A549 (cell line): ENCODE data around the gene MOV10L1. TPM values are rescaled to one million over a fixed set of nuclear protein-coding genes. Genes with fewer than 3 reads are reported as not detected.

Experiments used
- ATAC-seq, 2 experiments: fragments of 200-7000 bp in 1 of 2; fragments of >200 bp in 1 of 2; cut with Nextera tagmentation in 1 of 2; cut with Tn5 transposase in 1 of 2; 3 replicates each; pipeline versions ENCODE4 v1.8.0 to v1.9.1; 2018 to 2020; ENCODE audit warnings: mild to moderate bottlenecking in 1 of 2, moderate library complexity in 1 of 2
- CTCF ChIA-PET: fragments of 300-600 bp; sonication (Branson Sonifier 250); formaldehyde crosslinking; extraction: SDS; loops from one replicate; lab custom pipeline; 2021; ENCODE audit warnings: antibody characterized with exemption, inconsistent platforms; lab: Yijun Ruan, JAX
- POLR2A ChIA-PET: fragments of 350-600 bp; formaldehyde crosslinking; extraction: SDS; loops from one replicate; lab custom pipeline; 2021; ENCODE audit warnings: antibody characterized with exemption, inconsistent platforms; lab: Yijun Ruan, JAX
- DNase-seq, 2 experiments: peaks; one replicate each; pipeline versions ENCODE4 v3.0.0 to v3.0.0-alpha.2; 2011 to 2016; ENCODE audit warnings: low read depth in 1 of 2, low spot score in 1 of 2
- FAIRE-seq: peaks from 2 replicates; lab custom pipeline; 2011; peaks lifted over from hg19 to GRCh38; lab: Jason Lieb, UNC
- H3K27ac ChIP-seq, 2 experiments: fragments of >200 bp; sonication (Bioruptor Twin); formaldehyde crosslinking; 3 replicates each; pipeline ENCODE4 v1.5.1; 2016 to 2017
- H3K4me1 ChIP-seq: fragments of >200 bp; sonication (Bioruptor Twin); formaldehyde crosslinking; 3 replicates; pipeline ENCODE4 v1.6.1; 2016
- H3K4me2 ChIP-seq: fragments of >200 bp; sonication (Bioruptor Twin); formaldehyde crosslinking; 3 replicates; pipeline ENCODE4 v1.6.1; 2016
- H3K4me3 ChIP-seq: fragments of >200 bp; sonication (Bioruptor Twin); formaldehyde crosslinking; 3 replicates; pipeline ENCODE4 v1.5.1; 2016
- H3K9me3 ChIP-seq: fragments of >200 bp; sonication (Bioruptor Twin); formaldehyde crosslinking; 3 replicates; pipeline ENCODE4 v1.6.1; 2016
- ATOH8 ChIP-seq: fragments of 250-450 bp; sonication (Bioruptor Pico); IDR thresholded peaks from 2 replicates; pipeline ENCODE4 v1.5.0; 2020; ENCODE audit warnings: low read depth, mild to moderate bottlenecking, moderate library complexity
- BCL3 ChIP-seq: fragments of >200 bp; sonication (Bioruptor Twin); formaldehyde crosslinking; IDR thresholded peaks from 3 replicates; pipeline ENCODE4 v1.6.1; 2016
- BHLHE40 ChIP-seq: IDR thresholded peaks from 2 replicates; pipeline ENCODE4 v1.6.1; 2012; ENCODE audit warnings: low read depth, low read length, inconsistent platforms
- CEBPB ChIP-seq, 2 experiments: fragments of >200 bp in 1 of 2; sonication (Bioruptor Twin) in 1 of 2; formaldehyde crosslinking in 1 of 2; IDR thresholded peaks; 2 replicates each; pipeline ENCODE4 v1.6.1; 2012 to 2016
- CTCF ChIP-seq: fragments of >200 bp; sonication (Bioruptor Twin); formaldehyde crosslinking; IDR thresholded peaks from 3 replicates; pipeline ENCODE4 v1.5.1; 2016
- FOSL2 ChIP-seq, 2 experiments: fragments of 450-650 bp in 1 of 2; fragments of >200 bp in 1 of 2; sonication (Bioruptor Twin) in 1 of 2; formaldehyde crosslinking; IDR thresholded peaks; 2 replicates each; pipeline versions ENCODE4 v1.5.0 to v1.6.1; 2016 to 2020; ENCODE audit warnings: mild to moderate bottlenecking in 1 of 2, moderate library complexity in 1 of 2
- FOXS1 ChIP-seq: fragments of 250-450 bp; sonication (Bioruptor Pico); IDR thresholded peaks from 2 replicates; pipeline ENCODE4 v1.5.0; 2020; ENCODE audit warnings: mild to moderate bottlenecking, moderate library complexity
- HOXB5 ChIP-seq: fragments of 250-450 bp; sonication (Bioruptor Pico); IDR thresholded peaks from 2 replicates; pipeline ENCODE4 v1.5.0; 2020; ENCODE audit warnings: mild to moderate bottlenecking, moderate library complexity
- JUN ChIP-seq, 2 experiments: fragments of >200 bp; sonication (Bioruptor Twin); formaldehyde crosslinking; IDR thresholded peaks; 2 replicates in 1 of 2; 3 replicates in 1 of 2; pipeline ENCODE4 v1.6.1; 2016 to 2017
- KDM1A ChIP-seq: fragments of 200-600 bp; sonication (generic); IDR thresholded peaks from 2 replicates; pipeline ENCODE4 v1.6.1; 2016; ENCODE audit warnings: low read depth, mild to moderate bottlenecking
- MAFK ChIP-seq: fragments of 450-650 bp; IDR thresholded peaks from 2 replicates; pipeline ENCODE4 v1.6.1; 2014; ENCODE audit not compliant: partially characterized antibody
- MAX ChIP-seq: IDR thresholded peaks from 2 replicates; pipeline ENCODE4 v1.6.1; 2012
- NR3C1 ChIP-seq: fragments of >200 bp; sonication (Bioruptor Twin); formaldehyde crosslinking; IDR thresholded peaks from 3 replicates; pipeline ENCODE4 v1.6.1; 2017
- PBX3 ChIP-seq: IDR thresholded peaks from 2 replicates; pipeline ENCODE4 v1.6.1; 2012
- REST ChIP-seq: fragments of 200-600 bp; sonication (generic); IDR thresholded peaks from 2 replicates; pipeline ENCODE4 v1.6.1; 2016; ENCODE audit warnings: antibody characterized with exemption, mild to moderate bottlenecking, moderate library complexity
- RFX5 ChIP-seq: fragments of 450-650 bp; IDR thresholded peaks from 2 replicates; pipeline ENCODE4 v1.7.1; 2014; ENCODE audit warnings: antibody characterized with exemption, mild to moderate bottlenecking, moderate library complexity
- RNF2 ChIP-seq: fragments of 200-600 bp; sonication (generic); IDR thresholded peaks from 2 replicates; pipeline ENCODE4 v1.6.1; 2016; ENCODE audit warnings: low read depth, mild to moderate bottlenecking, antibody characterized with exemption, moderate library complexity, borderline replicate concordance
- SMC3 ChIP-seq: fragments of >200 bp; sonication (Bioruptor Twin); formaldehyde crosslinking; IDR thresholded peaks from 3 replicates; pipeline ENCODE4 v1.6.1; 2018; ENCODE audit warnings: inconsistent platforms
- SREBF2 ChIP-seq: fragments of 450-650 bp; IDR thresholded peaks from 2 replicates; pipeline ENCODE4 v1.6.1; 2014; ENCODE audit warnings: mild to moderate bottlenecking, moderate library complexity
- TFCP2L1 ChIP-seq: fragments of 250-450 bp; sonication (Bioruptor Pico); IDR thresholded peaks from 2 replicates; pipeline ENCODE4 v1.5.0; 2021; ENCODE audit warnings: mild to moderate bottlenecking
- ZC3H11A ChIP-seq: fragments of 450-650 bp; IDR thresholded peaks from 2 replicates; pipeline ENCODE4 v1.6.1; 2014; ENCODE audit warnings: antibody characterized with exemption, mild to moderate bottlenecking
- ZNF302 ChIP-seq: fragments of 250-450 bp; sonication (Bioruptor Pico); IDR thresholded peaks from 2 replicates; pipeline ENCODE4 v1.9.0; 2021; ENCODE audit warnings: inconsistent platforms, mild to moderate bottlenecking, moderate library complexity
- ZSCAN20 ChIP-seq: fragments of 250-450 bp; sonication (Bioruptor Pico); IDR thresholded peaks from 2 replicates; pipeline ENCODE4 v1.8.0; 2022; ENCODE audit warnings: mild to moderate bottlenecking, moderate library complexity
- WGBS: methylation state at CpG from one replicate; pipeline ENCODE4 v1.1.6; 2017; ENCODE audit errors: missing lambda C conversion rate; 5-methylcytosine and 5-hydroxymethylcytosine counted together
- polyA plus RNA-seq, 4 experiments: library from polyadenylated mRNA; depleted of rRNA in 3 of 4; stranded (reverse); fragments of >200 nt; fragmentation: RNase III in 1 of 4; extraction: RNeasy Plus Mini Kit Qiagen cat#74134 plus additional on column Dnase treatment in 1 of 4; gene quantifications; 2 replicates in 3 of 4; 3 replicates in 1 of 4; pipeline ENCODE4 v1.2.3, GENCODE V29; 2011 to 2017

Gene MOV10L1
- polyA plus RNA-seq, 2 of the 4 experiments (the other 2 are of a cell fraction), result 0.04 TPM

GRCh38 chr22:50140615-50141014 lies 50.8 kb downstream of the MOV10L1 start:
- Histone ChIP-seq H3K9me3 (no peaks in the 10 kb centered on the region), H3K4me1 (peaks cover 10% of the 10 kb centered on the region; the same call in 1 of the 3 replicates), H3K4me3 (no peak overlapping the region), H3K4me2 (no peak overlapping the region), H3K27ac (no peak overlapping the region)
- ChIA-PET POLR2A (no interaction called here), CTCF (interaction anchor here (1.1 to 1.3 kb wide), 2 partner anchors 8 to 385 kb away, joined by 3 read pairs; no protein-coding TSS in a partner anchor)
- no peak for FAIRE-seq
- no peak for TF ChIP-seq SREBF2
- no peak for TF ChIP-seq ZC3H11A
- TF ChIP-seq CEBPB (IDR thresholded peaks at IDR 0.05), result peak; percentile 39 to 58; a peak in 2 of 4 replicates
- WGBS, result 61% methylated on average over 3 of the region's 3 CpGs
- DNase-seq, result no peak
- ATAC-seq, result no peak

- no peak overlapping the region for H3K4me2 ChIP-seq
- H3K9me3 ChIP-seq, result no peaks in the 10 kb centered on the region
- ChIA-PET POLR2A (no interaction called here), CTCF (interaction anchor here (1.1 to 1.3 kb wide), 2 partner anchors 111 to 385 kb away, joined by 3 read pairs; no protein-coding TSS in a partner anchor)
- 87% methylated on average over 3 of the region's 6 CpGs for WGBS
- H3K4me1 ChIP-seq, result peaks cover 10% of the 10 kb centered on the region; the same call in 1 of the 3 replicates
- ATAC-seq (no peak), FAIRE-seq (no peak), DNase-seq (no peak)
- H3K4me3 ChIP-seq, result no peak overlapping the region
- TF ChIP-seq MAFK (no peak), NR3C1 (no peak), ZNF302 (CRISPR knock-in tag) (no peak), HOXB5 (CRISPR knock-in tag) (no peak), PBX3 (no peak), KDM1A (no peak), RFX5 (no peak), FOXS1 (CRISPR knock-in tag) (no peak), SREBF2 (no peak), ZSCAN20 (CRISPR knock-in tag) (no peak)
- no peak overlapping the region for H3K27ac ChIP-seq
Observed at GRCh38 chr22:50141462-50141861, 51.7 kb downstream of the MOV10L1 start.

GRCh38 chr22:50141891-50142363 lies 52.1 kb downstream of the MOV10L1 start:
- Histone ChIP-seq H3K27ac (no peak overlapping the region), H3K9me3 (no peaks in the 10 kb centered on the region), H3K4me3 (no peak overlapping the region), H3K4me1 (peaks cover 10% of the 10 kb centered on the region; the same call in 1 of the 3 replicates), H3K4me2 (no peak overlapping the region)
- FAIRE-seq, result no peak
- WGBS, result 36% methylated on average over 11 of the region's 11 CpGs
- DNase-seq, result no peak
- ChIA-PET CTCF (interaction anchor here (1.1 kb wide), 1 partner anchor 112 kb away, joined by 3 read pairs; no protein-coding TSS in a partner anchor), POLR2A (no interaction called here)
- ATAC-seq, result no peak
- TF ChIP-seq HOXB5 (CRISPR knock-in tag) (no peak), REST (no peak), ZC3H11A (no peak), JUN (IDR thresholded peaks at IDR 0.05) (no peak), BCL3 (no peak), RFX5 (no peak), ZNF302 (CRISPR knock-in tag) (no peak), PBX3 (no peak), RNF2 (no peak), TFCP2L1 (no peak), SMC3 (no peak), FOSL2 (IDR thresholded peaks at IDR 0.05) (no peak), FOSL2 (CRISPR knock-in tag; IDR thresholded peaks at IDR 0.05) (no peak), MAX (no peak), BHLHE40 (no peak), ATOH8 (no peak), CTCF (no peak)
